NCI-H1694 treated with DMSO at 0.1 percent for 48 hours (cell line): ENCODE data around the gene TBC1D9.

Experiments
- DNase-seq: peaks from one replicate; lab custom pipeline; 2025; lab: John Stamatoyannopoulos, UW

TBC1D9 gene

DNA sequence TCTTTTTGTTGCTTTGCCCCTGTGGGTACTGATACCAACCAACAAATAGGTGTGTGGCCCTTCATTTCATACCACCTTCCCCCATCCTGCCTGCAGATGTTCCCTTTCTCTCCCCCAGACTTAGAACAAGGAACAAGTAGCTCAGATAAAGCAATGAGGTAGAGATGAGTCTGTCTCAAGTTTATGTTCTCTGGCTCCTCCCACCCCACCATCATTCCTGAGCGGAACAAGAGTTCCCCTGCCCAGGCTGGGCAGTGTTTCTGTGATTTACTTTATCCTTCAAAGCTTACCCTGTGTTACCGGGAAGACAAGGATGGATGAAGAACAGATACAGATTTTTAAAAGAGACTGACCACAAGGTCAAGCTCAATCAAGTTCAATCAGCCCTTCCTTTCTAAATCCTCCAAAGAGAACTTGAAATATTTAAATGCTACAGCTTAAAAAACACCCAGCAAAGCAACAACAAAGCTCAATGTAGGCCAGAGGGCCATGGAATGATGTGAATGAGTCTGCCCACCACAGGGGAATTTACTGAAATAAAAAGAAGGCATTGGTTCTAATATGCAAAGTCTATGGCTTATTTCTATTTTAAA lies 107.4 kb downstream of the TBC1D9 start:
- DNase-seq = no peak

- no peak for DNase-seq
These were observed 110.4 kb downstream of the TBC1D9 start for GRCh38 chr4:140645614-140646412.

DNA sequence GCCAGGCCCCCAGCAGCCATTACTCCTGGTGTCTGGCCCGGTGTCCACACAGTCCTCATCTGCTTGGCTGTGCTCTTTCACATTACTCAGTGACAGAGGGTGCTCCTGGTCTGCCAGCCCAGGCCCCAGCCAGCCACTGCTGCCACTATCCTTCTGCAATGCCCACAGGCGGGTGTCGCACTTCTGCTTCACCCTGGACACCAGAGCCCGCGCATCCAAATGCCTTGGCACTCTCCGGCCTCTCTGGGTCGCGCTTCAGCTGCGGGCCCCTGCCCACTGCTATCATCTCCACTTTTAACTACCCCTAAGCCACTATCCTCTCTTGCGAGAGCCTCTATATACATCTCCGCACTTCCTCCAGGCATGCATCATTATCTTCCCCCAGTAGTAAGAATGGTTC lies 111.0 kb downstream of the TBC1D9 start:
- no peak for DNase-seq

- no peak for DNase-seq
These were observed 111.6 kb downstream of the TBC1D9 start for GRCh38 chr4:140644470-140645185.

GRCh38 chr4:140643571-140644055 lies 112.6 kb downstream of the TBC1D9 start:
- DNase-seq = no peak

GRCh38 chr4:140642674-140643437 lies 113.3 kb downstream of the TBC1D9 start:
- no peak for DNase-seq

GRCh38 chr4:140641789-140642439 lies 114.3 kb downstream of the TBC1D9 start:
- no peak for DNase-seq

DNA sequence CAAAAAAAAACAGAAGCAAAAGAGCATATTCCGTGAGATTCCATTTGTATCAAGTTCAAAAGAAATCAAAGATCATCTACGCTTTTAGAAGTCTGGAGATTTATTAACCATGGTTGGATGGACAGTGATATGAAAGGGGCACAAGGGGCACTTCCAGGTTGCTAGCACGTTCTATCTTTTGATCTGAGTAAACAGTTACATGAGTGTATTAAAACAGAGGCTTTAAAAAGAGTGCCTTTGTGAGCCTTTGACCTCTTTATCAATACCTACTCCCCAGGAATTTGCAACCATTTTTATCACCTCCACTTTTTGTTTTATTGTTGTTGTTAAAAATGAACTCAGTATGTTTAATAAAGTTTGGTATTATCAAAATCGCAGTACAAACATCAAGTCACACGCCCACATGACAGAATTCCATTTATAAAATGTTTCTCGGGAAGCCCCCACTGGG lies 115.1 kb downstream of the TBC1D9 start:
- DNase-seq = no peak

DNA sequence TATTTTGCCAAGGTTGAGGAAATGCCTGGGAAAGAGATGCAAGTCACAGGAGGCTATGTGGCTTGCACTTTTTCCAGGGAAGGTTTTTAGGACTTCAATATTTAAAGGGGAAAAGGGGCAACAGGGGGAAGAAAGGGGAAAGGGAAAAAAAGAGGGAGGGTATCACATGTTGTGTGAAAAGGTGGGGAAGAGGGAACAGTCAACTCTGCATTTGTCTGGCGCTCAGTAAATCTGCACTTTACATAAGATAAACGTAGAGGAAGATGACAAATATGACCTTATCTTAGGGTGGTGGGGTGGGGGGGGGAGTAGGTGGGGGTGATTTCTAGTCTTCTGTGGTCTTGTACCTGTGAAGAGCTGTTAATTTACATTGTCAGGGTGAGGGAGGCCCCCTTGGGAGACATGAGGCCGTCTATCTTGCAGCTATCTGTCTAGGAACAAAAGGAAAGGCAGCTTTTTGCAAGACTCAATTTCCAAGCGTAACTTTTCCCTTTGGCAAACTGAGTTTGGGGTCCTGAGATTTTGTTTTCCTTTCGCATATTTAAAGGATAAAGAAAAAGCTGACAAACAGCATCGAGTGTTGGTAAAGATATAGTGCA lies 115.9 kb downstream of the TBC1D9 start:
- DNase-seq = no peak

DNA sequence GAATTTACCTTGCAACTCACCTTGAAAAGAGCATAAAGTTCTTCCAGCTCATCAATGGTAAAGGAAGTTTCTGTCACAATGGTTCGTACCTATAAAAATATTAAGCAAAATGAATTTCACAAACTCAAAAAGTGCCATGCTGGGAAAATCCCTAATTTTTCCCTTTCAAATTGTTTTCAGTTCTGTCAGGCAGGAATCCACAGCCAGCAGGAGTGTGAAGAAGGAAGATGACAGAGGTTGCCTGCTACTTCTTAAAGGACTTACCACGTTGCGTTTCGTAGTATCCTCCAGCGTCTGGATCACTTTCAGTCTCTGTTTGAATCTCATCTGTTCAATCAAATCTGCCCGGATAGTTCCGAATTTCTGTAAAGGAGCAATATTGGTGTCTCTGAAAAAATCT lies 117.1 kb downstream of the TBC1D9 start:
- DNase-seq = no peak

DNA sequence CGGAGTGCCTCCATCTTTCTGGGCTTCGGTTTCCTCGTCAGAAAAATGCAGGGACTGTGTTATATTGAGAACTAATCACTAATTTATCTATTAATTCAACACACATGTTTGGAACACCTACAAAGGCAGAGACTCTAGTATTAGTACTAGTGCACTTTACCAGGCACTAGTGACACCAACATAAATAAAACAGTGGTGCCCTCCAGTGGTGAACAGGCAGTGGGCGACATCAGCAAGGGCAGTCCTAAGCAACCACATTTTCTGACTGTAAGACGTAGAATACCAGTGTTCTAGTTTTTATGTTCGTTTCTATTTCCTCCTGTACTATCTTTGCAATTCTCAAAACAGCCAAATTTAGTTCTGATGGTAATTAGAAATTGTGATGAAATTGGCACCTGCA lies 118.3 kb downstream of the TBC1D9 start:
- no peak for DNase-seq

DNA sequence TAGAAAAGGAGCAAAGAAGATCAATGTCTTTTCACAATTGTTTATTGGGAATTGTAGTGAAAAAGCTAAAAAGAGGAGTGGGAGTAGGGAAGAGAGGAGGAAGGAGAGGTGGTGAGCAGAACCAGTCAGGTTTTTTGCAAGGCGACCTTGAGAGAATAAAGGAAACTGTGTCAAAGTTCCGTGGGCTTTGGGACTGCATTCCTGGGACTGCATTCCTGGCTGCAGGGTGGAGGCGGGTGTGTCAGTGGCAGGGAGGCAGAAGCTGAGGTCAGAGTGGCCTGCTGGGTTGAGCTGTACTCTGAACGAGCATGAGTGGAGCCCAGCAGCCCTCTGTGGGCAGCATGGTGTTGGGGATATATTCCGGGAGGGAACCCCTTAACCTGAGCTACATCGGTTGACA lies 120.6 kb downstream of the TBC1D9 start:
- no peak for DNase-seq

GRCh38 chr4:140633951-140634350 lies 122.2 kb downstream of the TBC1D9 start:
- no peak for DNase-seq

DNA sequence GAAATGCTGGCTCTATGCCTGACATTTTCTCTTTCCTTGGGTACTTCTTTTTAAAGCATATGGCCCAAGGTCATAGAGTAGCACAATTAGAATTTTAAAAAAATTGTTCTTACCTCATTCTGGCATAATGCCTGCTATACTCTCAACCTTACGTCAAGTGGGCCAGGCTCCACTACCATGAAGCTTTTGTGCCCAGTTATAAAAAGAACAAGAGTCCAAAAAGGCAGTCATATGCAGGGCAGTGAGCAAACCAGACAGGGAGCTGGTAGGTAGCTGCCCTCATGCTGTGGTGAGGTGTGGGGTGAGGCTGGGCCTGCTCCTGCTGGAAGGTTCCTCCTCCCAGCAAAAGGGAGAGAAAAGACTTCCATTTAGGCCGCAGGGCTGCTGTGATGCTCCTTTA lies 123.1 kb downstream of the TBC1D9 start:
- no peak for DNase-seq

GRCh38 chr4:140630246-140630645 lies 125.9 kb downstream of the TBC1D9 start:
- DNase-seq = no peak

DNA sequence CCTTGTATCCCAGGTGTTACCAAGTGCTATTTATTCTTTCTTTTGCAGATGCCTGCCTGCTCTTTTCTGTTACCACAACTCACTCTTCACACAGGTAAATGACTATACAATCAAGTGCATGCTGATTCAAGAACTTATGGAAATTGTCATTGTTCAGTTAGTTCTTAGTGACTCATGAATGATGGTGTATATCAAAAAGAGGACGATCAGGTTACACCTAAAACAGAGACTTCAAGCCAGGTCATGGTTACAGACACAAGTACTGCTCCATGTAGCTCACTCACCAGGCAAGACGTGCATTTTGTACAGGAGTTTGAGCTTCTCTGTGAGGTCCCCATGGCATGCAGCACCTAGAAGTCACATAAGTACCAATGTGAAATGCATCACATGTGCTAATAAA lies 128.2 kb downstream of the TBC1D9 start:
- DNase-seq = no peak

- no peak for DNase-seq
These were observed 129.4 kb downstream of the TBC1D9 start for GRCh38 chr4:140626661-140627376.

DNA sequence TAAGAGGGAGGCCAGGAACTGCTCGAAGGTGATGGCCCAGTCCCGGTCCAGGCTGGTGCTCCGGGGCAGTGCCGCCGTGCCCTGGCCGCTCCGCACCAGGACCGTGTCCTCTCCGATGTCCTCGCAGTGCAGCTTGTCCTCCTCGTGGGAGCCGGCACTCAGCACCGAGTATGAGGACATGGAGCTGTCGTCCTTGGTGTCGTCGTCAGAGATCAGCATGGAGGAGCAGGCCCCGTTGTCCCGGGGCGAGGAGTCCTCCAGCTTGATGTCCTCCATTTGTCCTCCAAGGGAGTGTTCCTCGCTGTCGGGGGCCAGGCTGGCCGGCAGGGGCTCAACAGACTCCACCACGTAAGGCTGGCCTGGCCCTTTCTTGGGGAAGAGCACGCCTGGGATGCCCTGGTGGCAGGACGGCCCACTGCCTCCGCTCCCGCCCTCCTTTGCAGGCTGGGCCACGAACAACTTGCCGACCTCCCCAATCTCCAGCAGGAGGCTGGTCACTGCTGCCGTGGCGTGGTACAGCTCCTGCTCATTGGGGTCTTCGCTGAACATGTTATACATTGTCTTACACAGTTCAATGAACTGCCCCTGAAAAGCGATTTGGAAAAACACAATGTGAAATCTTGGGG lies 133.7 kb downstream of the TBC1D9 start:
- DNase-seq = no peak

DNA sequence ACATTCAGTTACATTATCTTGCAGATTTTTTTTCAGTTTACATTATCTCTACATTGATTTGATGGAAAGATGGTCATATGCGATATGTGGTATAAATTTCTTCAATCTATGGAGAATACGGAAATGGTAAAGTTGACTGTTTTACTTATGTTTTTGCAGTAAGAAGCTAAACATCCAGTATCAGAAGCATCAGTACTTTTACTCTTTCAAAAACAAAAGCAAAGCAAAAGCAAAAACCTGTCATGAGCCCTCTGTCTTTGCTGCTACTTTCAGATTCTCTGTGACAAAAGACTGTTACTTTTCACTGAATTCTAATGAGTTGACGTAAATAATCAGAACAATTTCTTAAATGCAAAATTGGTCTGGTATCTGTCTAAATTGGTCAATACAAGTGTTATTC lies 135.0 kb downstream of the TBC1D9 start:
- DNase-seq = no peak
